HG02763 (cell line): ENCODE measurements around the gene SSC5D.
"Not testable (repeated sequence)": the region's sequence is repeated elsewhere in the genome, so short reads cannot be mapped to it uniquely, and the experiment has no call there.

Experiments used
- ATAC-seq: cut with Tn5 transposase; IDR thresholded peaks from one replicate; pipeline ENCODE4 v1.9.1; 2021; ENCODE audit warnings: mild to moderate bottlenecking, moderate library complexity; ENCODE audit not compliant: unreplicated experiment

Gene SSC5D

DNA sequence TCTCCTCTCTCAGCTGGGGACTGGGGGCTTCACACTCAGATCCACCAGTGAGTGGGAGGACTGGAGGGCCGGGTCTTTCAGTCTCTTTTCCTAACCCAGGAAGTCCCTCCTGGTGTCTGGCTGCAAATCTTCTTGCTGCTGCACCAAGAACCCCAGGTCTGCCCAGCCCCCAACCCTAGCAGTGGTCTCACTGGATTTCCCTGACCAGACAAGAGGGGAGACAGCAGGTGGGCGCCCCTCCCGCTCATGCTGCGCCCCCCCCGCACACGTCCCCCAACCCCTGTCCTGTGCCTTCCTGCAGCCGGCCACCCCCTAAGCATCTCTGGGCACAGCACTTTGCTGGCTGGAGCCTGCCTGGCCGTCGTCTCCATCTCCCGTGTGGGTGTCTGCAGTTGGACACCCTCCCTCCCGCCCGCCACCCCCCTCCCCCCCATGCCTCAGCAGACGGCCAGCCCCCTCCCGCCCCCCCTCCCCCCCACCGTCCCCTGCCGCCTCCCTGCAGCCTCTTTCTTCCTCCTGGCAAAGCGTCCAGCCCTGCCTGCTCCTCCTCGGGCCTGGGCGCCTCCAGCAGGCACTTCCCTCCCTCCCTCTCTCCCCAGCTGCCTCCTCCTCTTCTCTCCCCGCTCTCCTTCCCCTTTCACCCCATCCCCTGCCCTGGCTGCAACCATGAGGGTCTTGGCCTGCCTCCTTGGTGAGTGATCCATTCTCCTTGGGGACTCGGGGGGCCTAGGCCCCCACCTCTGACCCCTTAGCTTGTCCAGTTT is at the start of gene SSC5D:
Gene SSC5D (plus strand): TSS at position 513 of the 764 bp plus-strand sequence. CDS start 154 bp downstream, at position 667.
- ATAC-seq, result no peak

DNA sequence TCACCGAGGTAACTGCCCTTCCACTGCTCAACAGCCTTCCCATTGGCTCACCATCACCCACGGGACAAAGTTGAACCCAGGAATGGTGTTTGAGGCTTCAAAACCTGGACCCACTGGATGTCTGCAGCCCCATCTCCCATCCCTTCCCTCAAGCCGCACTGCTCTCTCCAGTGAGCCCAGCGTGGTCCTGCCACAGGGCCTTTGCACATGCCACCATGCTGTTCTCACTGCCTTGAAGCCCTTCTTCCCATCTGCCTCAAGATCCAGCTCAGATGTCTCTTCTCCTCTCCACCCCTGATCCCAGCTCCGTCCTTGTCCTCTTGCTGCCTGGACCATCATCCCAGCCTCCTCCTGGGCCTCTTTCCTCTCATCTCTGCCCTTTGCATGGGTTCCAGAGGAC is 49.2 kb upstream of the SSC5D start:
- no peak for ATAC-seq

DNA sequence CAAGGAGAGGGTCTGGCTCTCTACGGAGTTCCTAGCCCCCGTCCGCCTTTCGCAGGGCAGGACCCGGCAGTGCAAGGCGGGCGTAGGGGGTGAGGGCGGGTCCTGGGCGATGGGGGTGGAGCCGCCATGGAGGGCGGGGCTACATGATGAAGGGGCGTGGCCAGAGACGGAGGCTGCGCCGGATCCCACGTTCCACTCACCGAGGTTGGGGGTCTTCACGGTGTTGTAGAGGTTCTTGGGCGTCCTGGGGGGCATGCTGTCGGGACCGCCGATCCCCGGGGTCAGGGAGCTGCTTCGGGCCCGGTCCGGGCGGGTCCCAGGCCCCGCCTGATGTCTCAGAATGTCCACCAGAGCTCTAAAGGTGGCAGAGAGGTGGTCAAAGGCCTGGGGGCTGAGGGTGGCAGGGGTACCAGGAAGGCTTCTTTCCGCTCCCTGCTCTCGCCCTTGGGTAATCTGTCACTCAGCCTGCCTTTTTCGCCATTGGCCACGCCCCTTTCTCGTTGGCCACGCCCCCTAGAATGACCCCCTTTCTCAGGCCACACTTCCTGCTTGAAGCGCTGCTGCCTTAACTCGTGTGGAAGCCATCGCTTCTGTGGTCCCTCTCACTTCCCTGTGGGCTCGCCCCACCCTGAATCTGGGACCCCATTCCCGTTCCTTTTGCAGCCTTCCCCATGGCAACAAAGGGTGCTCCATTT is 47.7 kb upstream of the SSC5D start:
- ATAC-seq, result no peak

DNA sequence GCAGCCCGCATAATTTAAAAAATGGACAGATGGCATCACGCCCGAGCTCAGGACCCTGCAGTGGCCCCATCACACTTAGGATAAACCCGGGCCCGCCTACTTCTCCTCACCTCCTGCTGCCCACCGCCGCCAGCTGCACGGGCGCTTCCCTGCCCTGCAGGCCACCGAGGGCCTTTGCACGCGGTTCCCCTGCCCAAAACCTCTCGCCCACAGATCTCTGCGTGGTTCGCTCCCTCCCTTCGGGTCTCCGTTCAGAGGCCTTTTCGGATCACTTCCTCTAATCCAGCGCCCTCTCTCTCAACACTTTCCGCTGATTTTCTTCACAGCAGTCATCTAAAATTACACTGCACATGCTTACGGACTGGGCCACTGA is 46.9 kb upstream of the SSC5D start:
- no peak for ATAC-seq

DNA sequence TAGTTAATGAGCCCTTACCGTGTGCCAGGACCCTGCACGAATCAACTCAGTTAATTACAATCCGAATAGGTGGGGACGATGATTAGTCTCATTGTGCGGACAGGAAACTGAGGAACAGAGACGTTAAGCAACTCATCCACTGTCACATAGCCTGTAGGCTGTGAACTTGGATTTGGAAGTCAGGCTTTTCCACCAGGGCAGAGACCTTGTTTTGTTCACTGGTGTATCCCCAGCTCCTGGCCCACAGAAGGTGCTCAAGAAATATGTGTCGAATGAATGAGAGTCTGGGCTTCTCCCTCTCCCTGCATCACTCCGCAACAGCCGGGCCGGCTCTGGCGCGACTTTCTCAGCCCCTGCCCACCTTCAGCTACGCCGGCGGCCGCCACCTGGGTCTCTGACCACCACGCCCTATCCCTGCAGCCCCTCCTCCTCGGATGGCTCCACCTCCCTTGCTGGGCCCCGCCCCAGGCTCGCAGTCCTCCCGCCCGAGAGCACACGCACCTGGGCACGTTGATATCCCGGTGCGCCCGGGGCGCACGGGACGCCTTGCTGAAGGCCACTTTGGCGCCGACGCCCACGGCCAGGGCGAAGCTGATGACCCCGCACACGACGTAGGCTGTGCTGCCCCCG is 46.4 kb upstream of the SSC5D start:
- no peak for ATAC-seq

DNA sequence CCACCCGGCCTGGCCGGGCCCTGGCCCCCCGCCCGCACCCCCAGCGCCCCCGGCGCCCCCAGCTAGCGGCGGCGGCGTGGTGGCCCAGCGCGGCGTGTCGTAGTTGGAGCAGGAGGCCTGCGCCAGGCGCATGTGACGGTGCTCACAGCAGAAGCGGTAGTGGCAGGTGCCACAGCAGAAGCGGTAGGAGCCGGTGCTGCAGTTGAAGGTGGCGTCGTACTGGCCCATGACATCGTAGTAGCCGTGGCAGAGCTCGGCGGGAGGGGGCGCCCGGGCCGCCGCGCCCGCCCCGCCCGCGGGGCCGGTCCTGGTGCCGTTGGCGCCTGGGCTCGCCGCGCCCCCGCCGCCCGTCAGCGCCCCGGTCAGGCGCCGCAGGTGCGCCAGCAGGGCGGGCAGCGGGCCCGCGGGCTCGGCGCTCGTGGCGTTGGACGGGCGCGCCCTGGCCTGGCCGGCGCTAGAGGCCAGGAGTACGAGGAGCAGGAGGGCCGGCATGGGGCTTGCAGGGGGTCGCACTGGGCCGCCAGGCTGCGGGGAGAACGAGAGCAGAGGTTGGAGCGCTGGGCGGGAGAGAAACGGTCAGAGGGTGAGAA is 45.8 kb upstream of the SSC5D start:
- no peak for ATAC-seq

DNA sequence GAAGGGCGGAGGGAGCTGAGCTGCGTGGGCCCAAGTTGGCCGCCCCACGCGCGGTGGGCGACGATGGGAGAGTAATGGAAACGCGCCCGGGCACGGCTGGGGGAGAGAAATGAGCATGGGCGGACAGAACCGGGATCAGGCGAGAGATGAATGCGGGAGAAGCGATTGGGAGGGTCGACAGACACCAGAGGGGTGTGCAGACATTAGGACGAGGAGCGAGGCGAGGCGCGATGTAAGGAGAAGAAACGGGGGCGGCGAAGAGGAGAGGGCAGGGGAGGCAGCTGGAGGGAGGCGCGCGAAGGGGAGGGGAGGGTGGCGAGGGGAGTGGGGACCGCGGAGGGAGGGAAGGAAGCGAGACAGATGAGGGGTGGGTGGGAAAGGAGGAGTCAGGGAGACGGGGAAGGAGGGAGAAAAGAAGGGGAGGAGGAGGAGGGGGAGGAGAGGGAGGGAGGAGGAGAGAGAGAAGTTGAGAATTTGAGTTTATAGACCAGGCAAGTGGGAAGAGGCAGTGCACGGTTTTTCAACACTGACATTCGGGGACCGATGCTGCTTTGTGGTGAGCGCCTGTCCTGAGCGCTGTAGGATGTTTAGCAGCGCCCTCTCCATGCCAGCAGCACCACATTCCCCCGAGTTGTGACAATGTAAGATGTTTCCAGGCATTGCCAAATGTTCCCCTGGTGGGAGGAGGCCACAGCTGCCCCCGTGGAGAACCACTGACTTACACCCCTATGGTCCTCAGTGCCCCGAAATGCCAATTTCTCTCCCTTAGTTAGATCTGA is 45.0 kb upstream of the SSC5D start, which contains the start of gene SHISA7:
Gene SHISA7 (minus strand): TSS at position 256 of the 779 bp plus-strand sequence. CDS start 437 bp downstream, outside the sequence.
- ATAC-seq, result no peak

DNA sequence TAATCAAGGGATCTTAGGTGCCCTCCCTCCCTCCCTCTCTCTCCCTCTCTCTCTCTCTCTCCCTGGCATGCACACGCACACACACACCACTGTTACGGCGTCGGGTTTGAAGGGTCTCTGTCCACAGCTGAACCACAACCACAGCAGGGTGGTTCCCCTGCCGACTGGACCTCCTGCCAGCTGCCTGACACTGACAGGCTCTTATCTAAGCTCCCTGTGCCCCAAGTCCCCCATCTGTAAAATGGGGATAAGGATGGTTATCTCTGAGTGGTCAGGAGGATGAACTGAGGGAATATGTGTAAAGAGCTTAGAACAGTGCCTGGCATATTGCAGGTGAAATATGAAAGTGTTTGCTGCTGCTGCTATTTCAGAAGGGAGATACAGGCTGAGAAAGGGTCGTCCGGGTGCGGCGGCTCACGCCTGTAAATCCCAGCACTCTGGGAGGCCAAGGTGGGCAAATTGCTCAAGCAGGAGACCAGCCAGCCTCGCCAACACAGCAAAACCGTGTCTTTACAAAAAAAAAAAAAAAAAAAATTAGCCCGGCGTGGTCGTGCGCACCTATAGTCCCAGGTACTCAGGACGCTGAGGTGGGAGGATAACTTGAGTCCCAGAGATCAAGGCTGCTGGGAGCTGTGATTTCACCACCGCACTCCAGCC is 44.3 kb upstream of the SSC5D start:
- ATAC-seq, result no peak

DNA sequence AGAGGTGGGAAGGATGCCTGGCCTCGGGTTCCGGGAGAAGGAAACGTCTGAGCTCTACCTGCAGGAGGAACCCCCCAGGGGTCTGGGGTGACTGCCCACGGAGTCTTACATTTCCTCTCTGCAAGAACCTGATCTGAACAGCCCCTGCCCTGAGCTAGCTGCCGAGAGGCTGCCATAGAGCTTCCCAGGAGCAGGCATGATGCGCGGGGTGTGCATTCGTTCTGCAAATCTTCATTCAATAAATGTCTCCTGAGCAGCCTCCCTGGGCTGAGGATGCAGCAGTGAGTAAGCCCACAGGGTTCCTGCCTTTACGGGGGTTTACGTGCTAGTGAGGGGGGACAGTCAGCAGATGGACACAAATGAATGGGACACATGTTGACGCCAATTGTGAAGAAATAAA is 43.6 kb upstream of the SSC5D start:
- ATAC-seq, result no peak

DNA sequence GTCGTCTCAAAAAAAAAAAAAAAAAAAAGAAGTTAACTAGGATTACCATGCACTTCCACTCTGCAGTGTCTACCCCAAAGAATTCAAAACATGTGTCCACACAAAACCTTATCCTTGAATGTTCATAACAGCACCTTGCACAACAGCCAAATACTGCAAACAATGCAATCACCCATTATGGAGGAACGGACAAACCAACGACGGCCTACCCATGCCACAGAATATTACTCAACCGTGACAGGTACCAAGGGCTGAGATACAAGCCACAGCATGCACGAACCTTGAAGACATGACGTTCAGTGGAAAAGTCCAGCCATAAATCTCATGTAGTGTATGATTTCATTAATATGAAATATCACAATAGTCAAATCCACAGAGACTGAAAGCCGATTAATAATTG is 42.2 kb upstream of the SSC5D start:
- ATAC-seq, result no peak

DNA sequence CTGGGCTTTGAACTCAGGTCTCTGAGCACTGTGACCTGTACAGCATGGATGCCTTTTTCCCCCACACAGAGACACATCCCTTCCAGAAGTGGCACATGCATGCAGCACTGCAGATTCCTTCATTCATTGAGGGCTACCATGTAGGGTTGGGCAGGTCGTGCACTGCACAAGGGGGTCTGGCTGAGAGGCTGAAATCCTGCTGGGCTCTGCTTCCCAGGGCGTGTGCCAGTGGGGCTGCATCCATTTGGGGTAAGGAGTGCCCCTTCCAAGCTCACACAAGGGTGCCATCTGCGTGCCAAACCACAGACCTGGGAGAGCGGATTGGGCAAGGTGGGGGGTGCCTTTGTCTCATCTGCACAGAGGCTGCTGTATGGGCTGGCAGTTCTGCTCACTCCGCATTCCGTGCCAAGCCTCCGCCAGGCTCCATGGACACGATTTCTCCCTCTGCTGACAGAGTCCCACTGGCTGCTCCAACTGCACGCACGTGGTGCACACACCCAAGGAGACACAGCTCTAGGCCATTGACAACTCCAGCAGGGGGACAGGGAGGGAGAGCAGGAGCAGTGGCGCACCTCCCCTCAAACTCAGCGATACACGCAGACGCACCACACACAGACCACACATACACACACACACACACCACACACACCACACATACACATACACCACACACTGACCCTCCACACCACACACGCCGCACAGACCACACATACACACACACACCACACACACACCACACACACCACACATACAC is 40.6 kb upstream of the SSC5D start:
- no peak for ATAC-seq

DNA sequence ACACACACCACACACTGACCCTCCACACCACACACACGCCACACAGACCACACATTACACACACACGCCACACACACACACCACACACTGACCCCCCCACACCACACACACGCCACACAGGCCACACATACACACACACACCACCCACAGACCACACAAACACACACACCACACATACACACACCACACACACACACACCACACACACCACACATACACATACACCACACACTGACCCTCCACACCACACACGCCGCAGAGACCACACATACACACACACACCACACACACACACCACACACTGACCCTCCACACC is 40.1 kb upstream of the SSC5D start:
- ATAC-seq, result not testable (repeated sequence)

DNA sequence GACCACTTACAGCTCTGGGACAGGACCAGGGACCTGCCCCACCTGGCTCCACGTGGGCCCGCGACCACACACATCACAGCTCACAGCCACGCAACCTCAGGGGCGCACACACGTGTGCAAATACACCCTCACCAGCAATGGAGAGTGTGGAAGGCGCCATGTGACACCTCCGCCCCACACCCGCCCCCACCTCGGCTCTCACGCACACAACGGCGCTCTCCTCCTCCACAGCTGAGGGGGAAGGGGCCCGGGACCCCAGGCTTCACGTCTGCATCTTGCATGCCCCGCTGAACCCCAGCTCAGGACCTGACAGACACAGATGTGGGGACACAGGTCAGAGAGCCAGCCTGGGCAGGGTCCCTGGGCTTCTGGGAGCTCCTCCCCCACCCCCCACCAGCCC is 38.8 kb upstream of the SSC5D start:
- ATAC-seq, result no peak

DNA sequence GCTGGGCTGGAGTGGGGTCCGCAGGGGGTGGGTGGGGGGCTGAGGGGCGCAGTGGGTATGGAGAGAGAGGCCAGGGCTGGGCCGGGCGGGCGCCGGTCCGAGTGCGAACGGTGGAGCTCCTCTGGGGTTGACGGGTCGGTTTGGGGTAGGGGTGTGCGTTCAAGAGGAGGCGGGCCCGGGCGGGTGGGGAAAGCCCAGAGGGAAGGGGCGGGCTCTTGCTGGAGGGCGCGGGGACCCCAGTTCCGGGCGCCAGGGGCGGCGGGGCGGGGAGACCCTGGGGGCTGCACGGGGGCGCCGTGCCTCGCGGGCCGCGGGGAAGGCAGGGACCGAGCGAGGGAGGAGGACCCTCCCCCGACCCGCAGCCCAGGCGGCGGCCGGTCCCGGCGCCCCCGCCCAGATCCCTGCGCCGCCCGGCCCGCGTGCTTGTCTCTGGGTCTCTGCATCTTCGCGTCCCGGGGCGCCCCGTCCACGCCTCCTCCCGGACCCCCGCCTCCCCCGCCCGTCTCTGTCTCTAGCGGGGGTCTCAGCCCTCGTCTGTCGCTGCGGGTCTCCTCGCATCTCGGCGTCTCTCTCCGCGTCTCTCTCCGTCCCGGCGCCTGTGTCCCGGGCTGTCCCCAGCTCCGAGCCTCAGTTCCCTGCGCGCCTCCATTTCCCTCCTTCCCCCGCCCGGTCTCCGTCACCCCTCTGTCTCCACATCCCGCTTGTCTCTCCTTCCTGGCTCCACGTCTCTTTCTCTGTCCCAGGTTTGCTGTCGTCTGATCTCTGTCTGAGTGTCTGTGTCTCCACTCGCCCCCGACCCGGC is 36.9 kb upstream of the SSC5D start:
- ATAC-seq, result no peak

DNA sequence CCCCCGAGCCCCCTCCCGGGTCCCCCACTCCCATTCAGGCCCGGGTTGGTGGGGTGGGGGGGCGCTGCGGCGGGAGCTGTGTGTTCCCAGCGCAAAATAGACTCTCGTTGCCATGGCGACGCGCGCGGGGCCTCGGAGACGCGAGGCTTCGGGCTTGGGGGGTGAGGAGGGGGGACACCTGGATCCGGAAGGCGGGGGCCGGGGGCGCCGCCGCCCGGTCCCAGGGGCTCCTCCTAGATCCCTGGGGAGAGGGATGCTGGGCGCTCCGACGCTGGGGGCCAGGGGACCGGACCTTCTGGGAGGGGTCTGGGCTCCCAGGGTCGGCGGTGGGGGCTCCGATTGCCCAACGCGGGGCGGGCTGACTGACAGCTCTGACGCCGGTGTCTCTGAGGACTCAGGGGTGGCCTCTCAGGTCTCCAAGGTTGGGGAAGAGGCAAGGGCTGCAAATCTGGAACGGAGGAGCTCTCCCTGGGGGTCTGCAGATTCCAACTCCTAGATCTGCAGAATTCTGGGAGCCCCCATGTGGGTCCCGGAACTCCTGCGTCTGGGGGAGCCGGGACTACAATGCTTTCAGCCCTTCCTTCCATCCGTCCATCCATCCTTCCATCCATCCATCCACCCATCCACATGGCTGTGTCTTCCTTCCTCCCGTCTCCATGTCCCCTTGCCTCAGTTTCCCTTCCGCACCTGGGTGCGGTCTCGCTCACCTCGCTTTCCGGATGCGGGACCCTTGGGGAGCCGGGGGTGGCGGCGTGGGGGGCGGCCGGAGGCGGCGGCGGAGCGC is 36.1 kb upstream of the SSC5D start:
- ATAC-seq, result no peak

DNA sequence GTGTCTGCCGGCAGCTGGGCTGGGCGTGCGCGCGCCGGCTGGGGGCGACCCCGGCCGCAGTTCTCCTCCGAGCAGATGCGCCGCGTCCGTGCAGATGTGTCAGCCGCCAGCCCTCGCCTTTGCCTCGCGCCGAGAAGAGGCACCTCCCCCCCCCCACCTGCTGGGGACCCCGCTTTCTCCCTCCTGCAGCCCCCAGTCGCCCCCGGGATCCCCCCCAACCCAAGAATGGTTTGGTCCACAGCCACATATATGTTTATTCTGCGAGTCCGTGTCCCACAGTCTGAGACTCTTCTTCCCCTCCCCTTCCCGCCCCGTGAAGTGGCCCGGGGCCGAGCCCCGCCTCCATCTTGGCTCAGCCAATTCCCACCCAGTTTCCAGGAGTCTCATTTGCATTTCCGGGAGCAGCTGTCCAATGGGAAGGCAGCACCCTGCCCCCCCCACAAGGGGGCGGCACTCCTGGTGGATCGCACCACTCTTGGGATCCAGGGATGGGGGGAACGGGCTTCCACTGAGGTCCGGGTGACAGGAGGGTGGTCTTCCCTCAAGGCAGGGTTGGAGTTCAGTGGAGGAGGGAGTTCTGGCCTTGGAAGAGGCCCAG is 35.4 kb upstream of the SSC5D start:
- no peak for ATAC-seq

DNA sequence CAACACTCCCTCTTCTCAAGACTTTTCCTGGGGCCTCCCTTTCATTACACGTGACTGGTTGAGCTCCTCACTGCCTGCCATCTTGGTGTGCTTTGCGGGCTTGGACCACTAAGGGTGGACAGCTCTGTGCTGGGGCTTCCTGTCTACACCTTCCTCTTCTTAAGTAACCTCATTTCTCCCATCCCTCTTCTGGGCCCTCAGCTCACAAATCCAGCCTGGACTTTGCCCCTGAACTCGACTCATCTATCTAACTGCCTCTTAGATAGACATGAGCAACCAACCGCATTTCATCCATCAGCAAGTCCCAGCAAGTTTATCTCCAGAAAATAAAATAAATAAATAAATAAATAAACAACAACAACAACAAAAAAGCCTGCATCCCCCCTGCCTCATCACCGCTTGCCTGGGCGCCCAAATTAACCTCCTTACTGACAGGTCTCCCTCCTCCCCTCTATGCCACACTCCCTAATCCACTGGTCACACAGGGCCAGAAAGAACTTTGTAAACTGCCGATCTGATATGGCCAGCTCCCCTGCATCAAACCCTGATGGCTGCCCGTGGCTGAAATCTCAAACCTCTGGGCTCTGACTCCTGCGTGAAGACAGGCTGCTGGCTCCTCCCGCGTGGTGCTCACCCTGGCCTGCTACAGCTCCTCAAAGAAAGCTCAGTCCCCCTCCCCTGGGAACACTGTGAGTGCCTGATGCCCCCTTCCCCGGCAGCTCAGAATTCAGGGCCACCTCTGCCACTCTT is 34.5 kb upstream of the SSC5D start:
- ATAC-seq, result no peak
